ENCODE results near the gene CDH12.

DNA sequence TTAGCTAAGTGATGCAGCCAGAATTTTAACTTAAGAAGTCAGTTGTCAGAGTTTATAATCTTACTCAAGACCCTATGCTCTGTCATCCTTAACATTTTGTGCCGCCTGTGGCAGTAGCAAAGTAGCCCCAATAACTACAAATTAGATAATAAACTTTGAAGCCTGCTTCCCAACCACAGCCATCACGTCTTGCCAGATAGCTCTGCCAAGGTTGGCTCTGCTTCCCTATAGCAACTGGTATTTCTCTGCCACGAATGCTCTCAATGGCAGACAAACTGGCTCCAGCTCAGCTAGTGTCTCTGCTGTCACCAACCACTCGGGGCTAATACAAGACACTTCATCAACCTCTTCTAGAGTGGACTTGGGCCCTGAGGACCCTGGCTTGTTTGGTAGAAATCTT is 576.1 kb downstream of the CDH12 start:
- TF ChIP-seq, protein P1, sequence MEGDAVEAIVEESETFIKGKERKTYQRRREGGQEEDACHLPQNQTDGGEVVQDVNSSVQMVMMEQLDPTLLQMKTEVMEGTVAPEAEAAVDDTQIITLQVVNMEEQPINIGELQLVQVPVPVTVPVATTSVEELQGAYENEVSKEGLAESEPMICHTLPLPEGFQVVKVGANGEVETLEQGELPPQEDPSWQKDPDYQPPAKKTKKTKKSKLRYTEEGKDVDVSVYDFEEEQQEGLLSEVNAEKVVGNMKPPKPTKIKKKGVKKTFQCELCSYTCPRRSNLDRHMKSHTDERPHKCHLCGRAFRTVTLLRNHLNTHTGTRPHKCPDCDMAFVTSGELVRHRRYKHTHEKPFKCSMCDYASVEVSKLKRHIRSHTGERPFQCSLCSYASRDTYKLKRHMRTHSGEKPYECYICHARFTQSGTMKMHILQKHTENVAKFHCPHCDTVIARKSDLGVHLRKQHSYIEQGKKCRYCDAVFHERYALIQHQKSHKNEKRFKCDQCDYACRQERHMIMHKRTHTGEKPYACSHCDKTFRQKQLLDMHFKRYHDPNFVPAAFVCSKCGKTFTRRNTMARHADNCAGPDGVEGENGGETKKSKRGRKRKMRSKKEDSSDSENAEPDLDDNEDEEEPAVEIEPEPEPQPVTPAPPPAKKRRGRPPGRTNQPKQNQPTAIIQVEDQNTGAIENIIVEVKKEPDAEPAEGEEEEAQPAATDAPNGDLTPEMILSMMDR (IDR thresholded peaks at IDR 0.05), result no peak
- TF ChIP-seq POLR2A (IDR thresholded peaks at IDR 0.05), result no peak

All from lower leg skin (tissue), 3 donors.